ENCODE results near the gene C1RL.

Gene C1RL

GRCh38 chr12:7139200-7139599 lies 30.2 kb upstream of the C1RL start:
- TF ChIP-seq FOXM1 (IDR thresholded peaks at IDR 0.05; ENCODE audit: borderline replicate concordance, low read depth) (no peak), TEAD4 (IDR thresholded peaks at IDR 0.05) (no peak), REST (IDR thresholded peaks at IDR 0.05; ENCODE audit: low read depth) (no peak)

GRCh38 chr12:7137908-7138307 lies 28.9 kb upstream of the C1RL start:
- TF ChIP-seq FOXM1 (IDR thresholded peaks at IDR 0.05; ENCODE audit: borderline replicate concordance, low read depth) (no peak), REST (IDR thresholded peaks at IDR 0.05; ENCODE audit: low read depth) (no peak), ZBTB7A (IDR thresholded peaks at IDR 0.05; ENCODE audit: low read depth) (no peak), RAD21 (IDR thresholded peaks at IDR 0.05; ENCODE audit: low read depth) (no peak), TAF1 (IDR thresholded peaks at IDR 0.05; ENCODE audit: low read depth) (no peak)

GRCh38 chr12:7136676-7137075 lies 27.7 kb upstream of the C1RL start:
- TF ChIP-seq FOXM1 (IDR thresholded peaks at IDR 0.05; ENCODE audit: borderline replicate concordance, low read depth) = no peak
- TF ChIP-seq TEAD4 (IDR thresholded peaks at IDR 0.05) = no peak
- TF ChIP-seq RAD21 (IDR thresholded peaks at IDR 0.05; ENCODE audit: low read depth) = no peak
- TF ChIP-seq MAX (IDR thresholded peaks at IDR 0.05) = no peak
- TF ChIP-seq CREB1 (IDR thresholded peaks at IDR 0.05; ENCODE audit: low read depth) = no peak
- TF ChIP-seq USF1 (IDR thresholded peaks at IDR 0.05) = no peak
- TF ChIP-seq EGR1 (IDR thresholded peaks at IDR 0.05) = no peak
- no peak for TF ChIP-seq NFIC (IDR thresholded peaks at IDR 0.05)
- TF ChIP-seq TAF1 (IDR thresholded peaks at IDR 0.05; ENCODE audit: low read depth) = no peak
- TF ChIP-seq TCF12 (IDR thresholded peaks at IDR 0.05; ENCODE audit: low read depth) = no peak
- TF ChIP-seq REST (IDR thresholded peaks at IDR 0.05; ENCODE audit: low read depth) = no peak
- no peak for TF ChIP-seq ZBTB7A (IDR thresholded peaks at IDR 0.05; ENCODE audit: low read depth)
- TF ChIP-seq YY1 (IDR thresholded peaks at IDR 0.05; ENCODE audit: low read depth) = no peak
- TF ChIP-seq CEBPB (IDR thresholded peaks at IDR 0.05) = no peak
- TF ChIP-seq EP300 (IDR thresholded peaks at IDR 0.05; ENCODE audit: borderline replicate concordance) = no peak

GRCh38 chr12:7136071-7136470 lies 27.1 kb upstream of the C1RL start:
- TF ChIP-seq YY1 (IDR thresholded peaks at IDR 0.05; ENCODE audit: low read depth) (no peak), REST (IDR thresholded peaks at IDR 0.05; ENCODE audit: low read depth) (no peak), CEBPB (IDR thresholded peaks at IDR 0.05) (no peak), TAF1 (IDR thresholded peaks at IDR 0.05; ENCODE audit: low read depth) (no peak), TCF12 (IDR thresholded peaks at IDR 0.05; ENCODE audit: low read depth) (no peak), USF1 (IDR thresholded peaks at IDR 0.05) (no peak)
